Measurements from ENCODE around the gene ABHD16A. TPM values are rescaled to one million over a fixed set of nuclear protein-coding genes. Genes with fewer than 3 reads are reported as not detected.

ABHD16A gene
- total and polyA plus RNA-seq, 2 donors (not counting 3 experiments of a cell fraction or from before 2014, with no cell fraction given), result 48.9 to 60.3 TPM

GRCh38 chr6:31643818-31644454, 59.2 kb downstream of the ABHD16A start:
- Histone ChIP-seq H3K9me3 (replicated peaks; ENCODE audit: control insufficient read depth, insufficient read depth, low read length) (no peaks in the 10 kb centered on the region), H3K36me3 (ENCODE audit: control insufficient read depth in 2 of 2, extremely low read depth in 1 of 2, insufficient read depth in 2 of 2, low read length in 2 of 2) (peaks cover 31 to 70% of the 10 kb centered on the region in 2 experiments), H3K79me2 (ENCODE audit: control insufficient read depth, insufficient read depth, low read length) (no peaks in the 10 kb centered on the region), H3K4me3 (replicated peaks in 1 of 3; ENCODE audit: insufficient read depth in 1 of 3, low read depth in 1 of 3, low read length in 3 of 3) (no peak overlapping the region), H3K9ac (replicated peaks; ENCODE audit: extremely low read depth, insufficient read depth, low read length) (no peak overlapping the region), H3K27ac (ENCODE audit: insufficient read depth, low read depth, low read length) (no peak overlapping the region), H3K4me1 (ENCODE audit: control insufficient read depth, extremely low read depth, insufficient read depth, low read length) (no peaks in the 10 kb centered on the region), H3K27me3 (ENCODE audit: control insufficient read depth in 2 of 2, insufficient read depth in 2 of 2, low read length in 2 of 2) (no peaks in the 10 kb centered on the region), H2AFZ (ENCODE audit: low read depth, low read length) (no peak overlapping the region), H3K9me1 (replicated peaks; ENCODE audit: control insufficient read depth, extremely low read depth, insufficient read depth, low read length) (no peaks in the 10 kb centered on the region), H3K4me2 (ENCODE audit: insufficient read depth, low read length) (no peak overlapping the region), H4K20me1 (replicated peaks; ENCODE audit: control insufficient read depth, extremely low read depth, insufficient read depth, low read length) (no peaks in the 10 kb centered on the region)
- POLR2A ChIA-PET, result interaction anchor here (0.8 kb wide), 1 partner anchor 9 kb away, joined by 3 read pairs; no protein-coding TSS in a partner anchor
- no TSS peak for BruUV-seq (replicated peaks)
- CTCF ChIA-PET, result interaction anchor here (0.9 to 1.0 kb wide), 2 partner anchors 93 to 126 kb away, joined by 3 to 4 read pairs; no protein-coding TSS in a partner anchor
- DNase-seq (ENCODE audit: low read depth, low spot score) (no peak), FAIRE-seq (no peak)
- intact Hi-C loops (cut with micrococcal nuclease), result no loop called here
- TF ChIP-seq JUN (IDR thresholded peaks at IDR 0.05; ENCODE audit: borderline replicate concordance, insufficient read depth, insufficient read length, low read depth) (no peak), MYC (IDR thresholded peaks at IDR 0.05; ENCODE audit: low read depth, low read length) (no peak), MAX (IDR thresholded peaks at IDR 0.05; ENCODE audit: insufficient read depth, insufficient read length) (no peak), FOS (IDR thresholded peaks at IDR 0.05; ENCODE audit: borderline replicate concordance, insufficient read depth, low read length) (no peak), POLR2AphosphoS5 (IDR thresholded peaks at IDR 0.05; ENCODE audit: insufficient read depth, low read depth, low read length) (no peak), GATA2 (IDR thresholded peaks at IDR 0.05; ENCODE audit: insufficient read depth, insufficient read length, low read depth, low read length) (no peak), EZH2 (IDR thresholded peaks at IDR 0.05; ENCODE audit: borderline replicate concordance, low read depth, low read length, severe bottlenecking) (no peak), CTCF (IDR thresholded peaks at IDR 0.05; ENCODE audit: extremely low read depth in 1 of 2, insufficient read depth in 1 of 2, low read depth in 1 of 2, low read length in 2 of 2) (no peak), POLR2A (IDR thresholded peaks at IDR 0.05; ENCODE audit: low read depth, low read length) (no peak)
- dilution Hi-C loops (cut with MboI; ENCODE audit: extremely low pct_ligation_motif_present, low sequenced_read_pairs), result no loop called here
